Panc1 (cell line): ENCODE measurements around the gene CREBRF.

Experiments used
- POLR2AphosphoS5 ChIP-seq: IDR thresholded peaks from 2 replicates; pipeline ENCODE4 v1.6.1; 2012; ENCODE audit warnings: mild to moderate bottlenecking, low read depth, low read length, moderate library complexity
- REST ChIP-seq, 2 experiments: IDR thresholded peaks; 2 replicates each; pipeline ENCODE4 v1.6.1; 2011 to 2012; ENCODE audit warnings: low read depth in 2 of 2, control low read depth in 1 of 2, low read length in 1 of 2, mild to moderate bottlenecking in 1 of 2, moderate library complexity in 1 of 2; ENCODE audit not compliant: insufficient read depth in 1 of 2
- SIN3A ChIP-seq: IDR thresholded peaks from 2 replicates; pipeline ENCODE4 v1.6.1; 2012; ENCODE audit warnings: low read depth, mild to moderate bottlenecking, low read length, moderate library complexity, borderline replicate concordance; ENCODE audit not compliant: insufficient read depth
- TCF7L2 ChIP-seq: IDR thresholded peaks from 2 replicates; pipeline ENCODE4 v1.6.1; 2011; ENCODE audit warnings: mild to moderate bottlenecking, low read depth, low read length, inconsistent platforms
- TF ChIP-seq, protein P1 (sequence below): fragments of 450-650 bp; IDR thresholded peaks from 2 replicates; pipeline ENCODE4 v1.5.1; 2017; ENCODE audit warnings: mild to moderate bottlenecking

DNA sequence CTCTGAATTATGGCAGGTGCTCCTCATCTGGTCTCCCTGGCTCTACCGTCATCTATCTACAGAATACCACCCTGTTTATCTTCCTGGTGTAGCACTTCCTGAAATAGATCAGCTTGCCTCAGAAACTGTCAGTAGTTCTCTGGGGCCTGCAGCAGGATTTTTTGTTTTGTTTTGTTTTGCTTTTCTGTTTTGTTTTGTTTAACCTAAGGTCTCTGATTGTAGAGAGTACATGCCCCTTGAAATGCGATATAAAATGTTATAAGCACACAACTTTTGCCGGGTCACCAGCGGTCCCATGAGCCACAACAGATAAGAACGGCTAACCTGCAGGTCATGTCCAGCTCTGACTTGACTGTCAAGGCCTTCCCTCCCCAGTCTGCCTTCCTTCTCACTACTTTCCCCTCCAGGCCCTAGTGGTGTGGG, 26.6 kb upstream of the CREBRF start:
- TF ChIP-seq, protein P1, sequence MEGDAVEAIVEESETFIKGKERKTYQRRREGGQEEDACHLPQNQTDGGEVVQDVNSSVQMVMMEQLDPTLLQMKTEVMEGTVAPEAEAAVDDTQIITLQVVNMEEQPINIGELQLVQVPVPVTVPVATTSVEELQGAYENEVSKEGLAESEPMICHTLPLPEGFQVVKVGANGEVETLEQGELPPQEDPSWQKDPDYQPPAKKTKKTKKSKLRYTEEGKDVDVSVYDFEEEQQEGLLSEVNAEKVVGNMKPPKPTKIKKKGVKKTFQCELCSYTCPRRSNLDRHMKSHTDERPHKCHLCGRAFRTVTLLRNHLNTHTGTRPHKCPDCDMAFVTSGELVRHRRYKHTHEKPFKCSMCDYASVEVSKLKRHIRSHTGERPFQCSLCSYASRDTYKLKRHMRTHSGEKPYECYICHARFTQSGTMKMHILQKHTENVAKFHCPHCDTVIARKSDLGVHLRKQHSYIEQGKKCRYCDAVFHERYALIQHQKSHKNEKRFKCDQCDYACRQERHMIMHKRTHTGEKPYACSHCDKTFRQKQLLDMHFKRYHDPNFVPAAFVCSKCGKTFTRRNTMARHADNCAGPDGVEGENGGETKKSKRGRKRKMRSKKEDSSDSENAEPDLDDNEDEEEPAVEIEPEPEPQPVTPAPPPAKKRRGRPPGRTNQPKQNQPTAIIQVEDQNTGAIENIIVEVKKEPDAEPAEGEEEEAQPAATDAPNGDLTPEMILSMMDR, result no peak
- TF ChIP-seq SIN3A, result no peak
- no peak for TF ChIP-seq TCF7L2
- TF ChIP-seq POLR2AphosphoS5, result no peak
- no peak for TF ChIP-seq REST (IDR thresholded peaks at IDR 0.05; ENCODE audit: insufficient read depth in 1 of 2, low read depth in 2 of 2, low read length in 1 of 2)
